Glutamatergic neuron (in vitro differentiated cells): ENCODE results near the gene TMEM40. TPM values are rescaled to one million over a fixed set of nuclear protein-coding genes. Genes with fewer than 3 reads are reported as not detected.

ENCODE experiments used
- DNase-seq: peaks from one replicate; pipeline ENCODE4 v3.0.0; 2022
- H3K27ac Mint-ChIP-seq: one replicate; pipeline ENCODE4 v1.8.0; 2020; ENCODE audit warnings: mild to moderate bottlenecking, mixed read lengths, inconsistent platforms; ENCODE audit not compliant: unreplicated experiment
- H3K27me3 Mint-ChIP-seq: one replicate; pipeline ENCODE4 v1.8.0; 2020; ENCODE audit warnings: mild to moderate bottlenecking, moderate library complexity, mixed read lengths, inconsistent platforms; ENCODE audit not compliant: unreplicated experiment
- H3K36me3 Mint-ChIP-seq: one replicate; pipeline ENCODE4 v1.8.0; 2020; ENCODE audit warnings: mild to moderate bottlenecking, mixed read lengths, inconsistent platforms; ENCODE audit not compliant: unreplicated experiment
- H3K4me1 Mint-ChIP-seq: one replicate; pipeline ENCODE4 v1.8.0; 2020; ENCODE audit warnings: mild to moderate bottlenecking, low read depth, mixed read lengths, inconsistent platforms; ENCODE audit not compliant: unreplicated experiment
- H3K4me3 Mint-ChIP-seq: one replicate; pipeline ENCODE4 v1.8.0; 2020; ENCODE audit warnings: mild to moderate bottlenecking, mixed read lengths, inconsistent platforms; ENCODE audit not compliant: unreplicated experiment
- H3K9me3 Mint-ChIP-seq: one replicate; pipeline ENCODE4 v1.8.0; 2020; ENCODE audit warnings: mild to moderate bottlenecking, moderate library complexity, mixed read lengths, inconsistent platforms; ENCODE audit not compliant: unreplicated experiment
- CTCF ChIP-seq: fragments of 200-600 bp; sonication (generic); IDR thresholded peaks from one replicate; pipeline ENCODE4 v1.5.0; 2021; ENCODE audit not compliant: partially characterized antibody, unreplicated experiment
- total RNA-seq: library from RNA; stranded (reverse); fragmentation: NEBNext Ultra II Directional; extraction: Animal tissue kit (Norgen Biotek cat#: 25700); gene quantifications from one replicate; pipeline ENCODE4 v1.2.1, GENCODE V29; 2021; ENCODE audit not compliant: unreplicated experiment

Gene TMEM40
- total RNA-seq, 1 donor from 2014 or later, result not detected

GRCh38 chr3:12750658-12751071 is 8.4 kb downstream of the TMEM40 start:
- Mint-ChIP-seq H3K9me3 (peaks cover 2% of the 10 kb centered on the region), H3K36me3 (no peaks in the 10 kb centered on the region), H3K4me3 (no peak overlapping the region), H3K27me3 (peaks cover 3% of the 10 kb centered on the region), H3K27ac (no peak overlapping the region), H3K4me1 (peaks cover 3% of the 10 kb centered on the region)
- TF ChIP-seq CTCF, result no peak
- DNase-seq, result no peak

- Mint-ChIP-seq H3K27me3 (peaks cover 3% of the 10 kb centered on the region), H3K4me1 (peaks cover 3% of the 10 kb centered on the region), H3K4me3 (no peak overlapping the region), H3K27ac (no peak overlapping the region), H3K9me3 (peaks cover 2% of the 10 kb centered on the region), H3K36me3 (no peaks in the 10 kb centered on the region)
- no peak for TF ChIP-seq CTCF
- no peak for DNase-seq
Measured at GRCh38 chr3:12750223-12750622, 8.8 kb downstream of the TMEM40 start.

GRCh38 chr3:12748477-12748876 is 10.6 kb downstream of the TMEM40 start:
- no peaks in the 10 kb centered on the region for H3K36me3 Mint-ChIP-seq
- no peak for TF ChIP-seq CTCF
- no peak overlapping the region for H3K27ac Mint-ChIP-seq
- H3K4me3 Mint-ChIP-seq, result no peak overlapping the region
- peaks cover 3% of the 10 kb centered on the region for H3K4me1 Mint-ChIP-seq
- H3K9me3 Mint-ChIP-seq, result peaks cover 2% of the 10 kb centered on the region
- no peak for DNase-seq
- H3K27me3 Mint-ChIP-seq, result peaks cover 3% of the 10 kb centered on the region

- no peak overlapping the region for H3K4me3 Mint-ChIP-seq
- peaks cover 2% of the 10 kb centered on the region for H3K9me3 Mint-ChIP-seq
Measured at GRCh38 chr3:12746419-12746818, 12.6 kb downstream of the TMEM40 start.

GRCh38 chr3:12744326-12744725 is 14.7 kb downstream of the TMEM40 start:
- no peak for TF ChIP-seq CTCF
- Mint-ChIP-seq H3K36me3 (no peaks in the 10 kb centered on the region), H3K27me3 (no peaks in the 10 kb centered on the region), H3K4me1 (peaks cover 3% of the 10 kb centered on the region), H3K9me3 (no peaks in the 10 kb centered on the region), H3K4me3 (no peak overlapping the region), H3K27ac (no peak overlapping the region)
- DNase-seq, result no peak

More at GRCh38 chr3:12746419-12746818, 12.6 kb downstream of the TMEM40 start:
- Mint-ChIP-seq H3K27ac (no peak overlapping the region), H3K36me3 (no peaks in the 10 kb centered on the region), H3K27me3 (peaks cover 3% of the 10 kb centered on the region), H3K4me1 (peaks cover 3% of the 10 kb centered on the region)
- no peak for TF ChIP-seq CTCF
- DNase-seq, result no peak
